Breast epithelium (tissue), 4 donors: Measurements from ENCODE around the gene PCSK7. TPM values are rescaled to one million over a fixed set of nuclear protein-coding genes. Genes with fewer than 3 reads are reported as not detected.

Experiments used
- DNase-seq, 2 donors: peaks; one replicate each; pipeline ENCODE4 v3.0.0-alpha.2; 2019; ENCODE audit warnings: low spot score in 2 of 2
- H3K27ac ChIP-seq, 2 donors: fragments of 200-600 bp; sonication (generic) in 1 of 2; one replicate each; pipeline ENCODE4 v1.5.1; 2016 to 2019; ENCODE audit warnings: mild to moderate bottlenecking in 1 of 2
- H3K27me3 ChIP-seq, 2 donors: fragments of 200-600 bp; sonication (generic) in 1 of 2; one replicate each; pipeline versions ENCODE4 v1.5.1 to v1.6.0; 2017 to 2019; ENCODE audit warnings: control low read depth in 1 of 2, mild to moderate bottlenecking in 1 of 2
- H3K36me3 ChIP-seq: fragments of 200-600 bp; one replicate; pipeline ENCODE4 v1.5.1; 2019
- H3K4me1 ChIP-seq, 2 donors: fragments of 200-600 bp; sonication (generic); one replicate each; pipeline ENCODE4 v1.5.1; 2016 to 2019; ENCODE audit warnings: control low read depth in 1 of 2
- H3K4me3 ChIP-seq, 3 donors: fragments of 200-600 bp; sonication (generic); 1 replicate in 2 of 3; 2 replicates in 1 of 3; pipeline ENCODE4 v1.5.1; 2016 to 2019; ENCODE audit warnings: mild to moderate bottlenecking in 3 of 3, moderate library complexity in 2 of 3
- H3K9me3 ChIP-seq, 2 donors: fragments of 200-600 bp; sonication (generic) in 1 of 2; one replicate each; pipeline ENCODE4 v1.5.1; 2016 to 2019; ENCODE audit warnings: control low read depth in 1 of 2
- CTCF ChIP-seq, 3 donors: fragments of 450-650 bp; IDR thresholded peaks; one replicate each; pipeline ENCODE4 v1.5.1; 2016 to 2017; ENCODE audit warnings: antibody characterized with exemption in 3 of 3, mild to moderate bottlenecking in 3 of 3, moderate library complexity in 3 of 3
- POLR2A ChIP-seq: fragments of 450-650 bp; IDR thresholded peaks from one replicate; pipeline ENCODE4 v1.6.1; 2016; ENCODE audit warnings: antibody characterized with exemption, mild to moderate bottlenecking, moderate library complexity
- POLR2AphosphoS5 ChIP-seq, 3 donors: sonication (generic); formaldehyde crosslinking; IDR thresholded peaks; one replicate each; pipeline ENCODE4 v1.6.1; 2017; ENCODE audit warnings: antibody characterized with exemption in 3 of 3
- intact Hi-C: fragments of 100-400 bp; cut with DNase I; formaldehyde crosslinking; loops from one replicate; pipeline ENCODE4 v1.15.1; 2023; ENCODE audit warnings: low total_unique reads
- total RNA-seq, 3 donors: library from RNA; depleted of rRNA; stranded (reverse); fragments of >200 nt; gene quantifications; one replicate each; pipeline ENCODE4 v1.1.0, GENCODE V29; 2016

Gene PCSK7
- total RNA-seq, 3 donors from 2014 or later, result 43.2 to 51.5 (median 44.2) TPM

- Histone ChIP-seq H3K9me3 (no peaks in the 10 kb centered on the region), H3K4me3 (no peak overlapping the region), H3K4me1 (no peaks in the 10 kb centered on the region), H3K27ac (no peak overlapping the region), H3K36me3 (no peaks in the 10 kb centered on the region), H3K27me3 (no peaks in the 10 kb centered on the region)
- DNase-seq, result peak in 1 of 2 donors; percentile 44
- no peak for TF ChIP-seq POLR2A
- TF ChIP-seq POLR2AphosphoS5 (IDR thresholded peaks at IDR 0.05), result no peak
- TF ChIP-seq CTCF (IDR thresholded peaks at IDR 0.05), result no peak
- intact Hi-C loops, result no loop called here
Observed at GRCh38 chr11:117189191-117189940, 42.5 kb downstream of the PCSK7 start.

DNA sequence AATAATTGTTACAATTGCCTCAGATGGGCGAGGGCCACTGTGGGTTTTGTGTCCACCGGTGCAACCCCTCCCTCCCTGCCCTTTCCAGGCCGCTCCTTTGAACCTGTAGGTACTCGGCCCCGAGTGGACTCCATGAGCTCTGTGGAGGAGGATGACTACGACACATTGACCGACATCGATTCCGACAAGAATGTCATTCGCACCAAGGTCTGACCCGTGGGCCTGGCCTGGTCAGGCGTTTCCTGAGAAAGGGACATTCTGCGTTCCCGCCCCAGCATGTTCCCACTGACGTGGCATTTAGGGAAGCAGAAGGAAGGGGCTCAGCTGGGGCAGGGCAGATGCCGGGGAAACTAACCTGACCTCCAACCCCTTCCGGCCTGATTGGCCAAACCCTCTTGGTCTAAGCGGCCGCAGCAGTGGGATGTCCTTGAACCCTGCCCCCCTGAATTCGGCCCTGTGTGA, 43.2 kb downstream of the PCSK7 start:
- Histone ChIP-seq H3K36me3 (no peaks in the 10 kb centered on the region), H3K4me3 (no peak overlapping the region), H3K4me1 (no peaks in the 10 kb centered on the region), H3K27me3 (no peaks in the 10 kb centered on the region), H3K9me3 (no peaks in the 10 kb centered on the region), H3K27ac (no peak overlapping the region)
- TF ChIP-seq POLR2AphosphoS5 (IDR thresholded peaks at IDR 0.05), result no peak
- no peak for TF ChIP-seq CTCF (IDR thresholded peaks at IDR 0.05)
- TF ChIP-seq POLR2A, result no peak
- intact Hi-C loops, result no loop called here
- peak in 1 of 2 donors; percentile 36 for DNase-seq

DNA sequence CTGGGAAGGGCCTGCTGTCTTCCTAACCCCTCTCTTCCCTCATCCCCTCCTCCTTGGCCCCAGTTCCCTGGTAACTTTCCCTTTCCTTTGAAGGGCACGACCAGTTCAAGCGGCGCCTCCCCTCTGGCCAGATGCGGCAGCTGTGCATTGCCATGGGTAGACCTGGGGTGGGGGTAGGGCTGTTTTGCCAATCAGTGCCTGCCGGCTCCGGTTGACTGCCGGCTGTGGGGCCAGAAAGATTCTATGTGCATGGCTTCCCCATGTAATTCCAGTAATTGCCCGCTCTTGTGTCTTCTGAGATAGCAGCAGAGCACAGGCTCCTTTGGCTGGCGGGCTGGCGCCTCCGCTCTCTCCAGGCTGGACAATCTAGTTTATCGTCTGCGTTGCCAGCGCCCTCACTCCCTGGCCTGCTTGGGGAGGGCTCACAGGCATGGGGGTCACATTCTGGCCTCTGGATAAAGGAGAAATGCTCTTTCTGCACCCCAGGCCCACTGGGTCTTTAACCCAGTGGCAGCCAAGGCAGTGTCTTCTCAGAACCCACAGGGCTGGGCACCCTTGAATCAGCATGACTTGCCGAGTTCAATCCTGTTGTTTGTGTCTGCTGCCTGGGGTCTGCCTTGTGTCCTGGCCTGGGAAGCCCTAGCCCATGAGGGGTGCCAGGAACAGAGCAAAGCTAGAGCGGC, 43.9 kb downstream of the PCSK7 start:
- Histone ChIP-seq H3K9me3 (no peaks in the 10 kb centered on the region), H3K4me3 (no peak overlapping the region), H3K36me3 (no peaks in the 10 kb centered on the region), H3K27ac (no peak overlapping the region), H3K4me1 (no peaks in the 10 kb centered on the region), H3K27me3 (no peaks in the 10 kb centered on the region)
- no peak for TF ChIP-seq POLR2AphosphoS5 (IDR thresholded peaks at IDR 0.05)
- TF ChIP-seq CTCF (IDR thresholded peaks at IDR 0.05), result no peak
- TF ChIP-seq POLR2A, result no peak
- DNase-seq, result peak in 1 of 2 donors; percentile 43
- intact Hi-C loops, result no loop called here

GRCh38 chr11:117187428-117187798, 44.5 kb downstream of the PCSK7 start:
- peak; percentile 14 to 25 for DNase-seq
- H3K4me1 ChIP-seq, result no peaks in the 10 kb centered on the region
- TF ChIP-seq CTCF (IDR thresholded peaks at IDR 0.05) (no peak), POLR2A (no peak), POLR2AphosphoS5 (IDR thresholded peaks at IDR 0.05) (no peak)
- no peaks in the 10 kb centered on the region for H3K27me3 ChIP-seq
- no peaks in the 10 kb centered on the region for H3K9me3 ChIP-seq
- intact Hi-C loops, result no loop called here
- H3K4me3 ChIP-seq, result no peak overlapping the region
- H3K27ac ChIP-seq, result peak overlapping the region in 1 of 2 donors; percentile 34
- no peaks in the 10 kb centered on the region for H3K36me3 ChIP-seq

DNA sequence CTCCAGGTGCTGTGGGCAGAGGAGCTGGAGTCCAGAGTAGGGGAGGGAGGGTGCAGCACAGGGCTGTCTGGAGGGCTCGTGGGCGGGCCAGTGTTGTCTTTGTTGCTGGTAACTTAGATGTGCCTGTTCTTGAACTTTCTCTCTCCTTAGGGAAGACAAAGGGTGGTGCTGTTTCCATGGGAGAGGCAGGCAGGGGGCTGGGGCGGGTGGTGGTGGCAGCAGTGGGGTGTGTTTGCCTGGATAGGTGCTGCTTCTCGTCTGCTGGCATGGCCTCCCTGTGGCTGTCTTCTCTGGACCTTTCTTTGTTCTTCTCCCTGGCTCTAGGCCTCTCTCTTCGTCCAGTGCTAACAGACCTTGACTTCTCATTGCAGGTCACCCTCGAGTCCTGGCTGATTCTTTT, 44.9 kb downstream of the PCSK7 start:
- Histone ChIP-seq H3K27ac (peak overlapping the region in 1 of 2 donors; percentile 34), H3K4me1 (no peaks in the 10 kb centered on the region)
- intact Hi-C loops, result no loop called here

More for the DNA sequence above, 44.9 kb downstream of the PCSK7 start:
- Histone ChIP-seq H3K4me3 (no peak overlapping the region), H3K9me3 (no peaks in the 10 kb centered on the region), H3K36me3 (no peaks in the 10 kb centered on the region), H3K27me3 (no peaks in the 10 kb centered on the region)
- DNase-seq, result peak; percentile 20 to 22
- TF ChIP-seq POLR2A, result no peak
- TF ChIP-seq CTCF (IDR thresholded peaks at IDR 0.05), result no peak
- TF ChIP-seq POLR2AphosphoS5 (IDR thresholded peaks at IDR 0.05), result no peak
